IMR-90 (cell line): Measurements from ENCODE around the gene TACC2. TPM values are rescaled to one million over a fixed set of nuclear protein-coding genes. Genes with fewer than 3 reads are reported as not detected.

ENCODE experiments used
- ATAC-seq: fragments of 200-7000 bp; cut with Tn5 transposase; 2 replicates; pipeline ENCODE4 v1.9.1; 2020; ENCODE audit warnings: low read depth, mild to moderate bottlenecking, moderate library complexity
- BruUV-seq: library from RNA; stranded (reverse); fragments of 400-500 nt; replicated peaks from 2 replicates; lab custom pipeline; 2021; lab: Mats Ljungman, UMichigan
- CTCF ChIA-PET: fragments of 300-600 bp; formaldehyde crosslinking; extraction: SDS; loops from one replicate; lab custom pipeline; 2021; ENCODE audit warnings: antibody characterized with exemption; lab: Yijun Ruan, JAX
- POLR2A ChIA-PET: fragments of 300-600 bp; sonication (Branson Sonifier 250); formaldehyde crosslinking; loops from one replicate; lab custom pipeline; 2022; ENCODE audit warnings: antibody characterized with exemption; ENCODE audit not compliant: unreplicated experiment; lab: Charles Lee
- DNase-seq: peaks from one replicate; pipeline ENCODE4 v3.0.0; 2013
- H2AFZ ChIP-seq: replicated peaks from 2 replicates; pipeline ENCODE3; 2013; ENCODE audit warnings: low read length, mild to moderate bottlenecking; ENCODE audit not compliant: poor library complexity
- H2AK5ac ChIP-seq: 2 replicates; pipeline ENCODE4 v1.6.1; 2013; ENCODE audit warnings: low read depth, low read length, inconsistent platforms
- H2AK9ac ChIP-seq: replicated peaks from 2 replicates; pipeline ENCODE3; 2013; ENCODE audit warnings: mild to moderate bottlenecking, low read depth, low read length, moderate library complexity; ENCODE audit not compliant: poor library complexity
- H2BK120ac ChIP-seq: 2 replicates; pipeline ENCODE4 v1.6.1; 2013; ENCODE audit warnings: low read depth, low read length, inconsistent platforms
- H2BK15ac ChIP-seq: 3 replicates; pipeline ENCODE4 v1.6.1; 2013; ENCODE audit warnings: low read depth, low read length, inconsistent platforms
- H2BK20ac ChIP-seq: 2 replicates; pipeline ENCODE4 v1.6.1; 2013; ENCODE audit warnings: low read depth, mild to moderate bottlenecking, inconsistent platforms, low read length, moderate library complexity
- H2BK5ac ChIP-seq: 2 replicates; pipeline ENCODE4 v1.6.1; 2013; ENCODE audit warnings: mild to moderate bottlenecking, low read depth, low read length, inconsistent platforms; ENCODE audit not compliant: poor library complexity, severe bottlenecking
- H3K14ac ChIP-seq: replicated peaks from 2 replicates; pipeline ENCODE4 v1.6.1; 2013; ENCODE audit warnings: low read depth, low read length, inconsistent platforms
- H3K18ac ChIP-seq: 2 replicates; pipeline ENCODE4 v1.6.1; 2013; ENCODE audit warnings: low read depth, low read length, control low read depth
- H3K23ac ChIP-seq: 2 replicates; pipeline ENCODE4 v1.6.1; 2013; ENCODE audit warnings: low read depth, low read length, inconsistent platforms
- H3K27ac ChIP-seq: 2 replicates; pipeline ENCODE4 v1.5.1; 2013; ENCODE audit warnings: mild to moderate bottlenecking, control low read depth, low read length; ENCODE audit not compliant: insufficient read depth
- H3K27me3 ChIP-seq: 2 replicates; pipeline ENCODE4 v1.6.1; 2013; ENCODE audit warnings: low read length; ENCODE audit not compliant: control insufficient read depth, insufficient read depth
- H3K36me3 ChIP-seq: 2 replicates; pipeline ENCODE4 v1.6.1; 2013; ENCODE audit warnings: low read length, mixed read lengths; ENCODE audit not compliant: control insufficient read depth, insufficient read depth
- H3K4ac ChIP-seq: 2 replicates; pipeline ENCODE4 v1.6.1; 2013; ENCODE audit warnings: low read depth, low read length, inconsistent platforms
- H3K4me1 ChIP-seq: 2 replicates; pipeline ENCODE4 v1.6.1; 2013; ENCODE audit warnings: low read length, mixed read lengths; ENCODE audit not compliant: control insufficient read depth, insufficient read depth
- H3K4me2 ChIP-seq: 2 replicates; pipeline ENCODE4 v1.6.1; 2013; ENCODE audit warnings: low read depth, mild to moderate bottlenecking, control low read depth, low read length, moderate library complexity
- H3K4me3 ChIP-seq: 2 replicates; pipeline ENCODE4 v1.5.1; 2013; ENCODE audit warnings: low read depth, mild to moderate bottlenecking, control low read depth, low read length, moderate library complexity; ENCODE audit not compliant: insufficient read depth
- H3K56ac ChIP-seq: 2 replicates; pipeline ENCODE4 v1.6.1; 2013; ENCODE audit warnings: low read length, inconsistent platforms; ENCODE audit not compliant: insufficient read depth; ENCODE audit errors: extremely low read depth
- H3K79me1 ChIP-seq, 2 experiments: 2 replicates each; pipeline ENCODE4 v1.6.1; 2013; ENCODE audit warnings: low read length in 2 of 2, inconsistent platforms in 1 of 2, low read depth in 1 of 2
- H3K9ac ChIP-seq: 2 replicates; pipeline ENCODE4 v1.6.1; 2013; ENCODE audit warnings: low read depth, low read length, control low read depth
- H3K9me1 ChIP-seq: 2 replicates; pipeline ENCODE4 v1.6.1; 2013; ENCODE audit warnings: low read length, inconsistent platforms; ENCODE audit not compliant: insufficient read depth
- H3K9me3 ChIP-seq: 2 replicates; pipeline ENCODE4 v1.6.1; 2013; ENCODE audit warnings: low read length; ENCODE audit not compliant: control insufficient read depth, insufficient read depth
- H4K20me1 ChIP-seq: 2 replicates; pipeline ENCODE4 v1.6.1; 2013; ENCODE audit warnings: low read length, inconsistent platforms; ENCODE audit not compliant: insufficient read depth
- H4K5ac ChIP-seq: 2 replicates; pipeline ENCODE4 v1.6.1; 2013; ENCODE audit warnings: mild to moderate bottlenecking, low read depth, low read length, control low read depth
- H4K8ac ChIP-seq, 2 experiments: 2 replicates each; pipeline ENCODE4 v1.6.1; 2013; ENCODE audit warnings: low read depth in 2 of 2, low read length in 2 of 2, control low read depth in 1 of 2, inconsistent platforms in 1 of 2
- H4K91ac ChIP-seq: 2 replicates; pipeline ENCODE4 v1.6.1; 2013; ENCODE audit warnings: low read depth, low read length, inconsistent platforms; ENCODE audit not compliant: insufficient read depth
- CHD1 ChIP-seq: IDR thresholded peaks from 2 replicates; pipeline ENCODE4 v1.6.1; 2012; ENCODE audit warnings: low read depth, low read length, improper control_type of control experiment
- MAFK ChIP-seq: IDR thresholded peaks from 2 replicates; pipeline ENCODE4 v1.6.1; 2012; ENCODE audit warnings: low read depth, low read length, improper control_type of control experiment
- MAZ ChIP-seq: IDR thresholded peaks from 2 replicates; pipeline ENCODE4 v1.6.1; 2012; ENCODE audit warnings: low read depth, mild to moderate bottlenecking, low read length, improper control_type of control experiment, moderate library complexity, borderline replicate concordance
- MXI1 ChIP-seq: IDR thresholded peaks from 2 replicates; pipeline ENCODE4 v1.6.1; 2012; ENCODE audit warnings: low read depth, mild to moderate bottlenecking, low read length, moderate library complexity, borderline replicate concordance
- RCOR1 ChIP-seq: IDR thresholded peaks from 2 replicates; pipeline ENCODE4 v1.6.1; 2012; ENCODE audit warnings: mild to moderate bottlenecking, low read length, improper control_type of control experiment; ENCODE audit not compliant: insufficient replicate concordance
- SMC3 ChIP-seq: fragments of 150-350 bp; IDR thresholded peaks from 2 replicates; pipeline ENCODE4 v1.6.1; 2016; ENCODE audit warnings: low read depth, mild to moderate bottlenecking, antibody characterized with exemption, low read length, moderate library complexity
- WGBS, 2 experiments: methylation state at CpG; one replicate each; pipeline versions ENCODE4 v1.1.5 to v1.1.7; 2013; ENCODE audit warnings: missing lambda C conversion rate in 2 of 2; ENCODE audit not compliant: insufficient read length in 1 of 2; ENCODE audit errors: extremely low coverage in 2 of 2; 5-methylcytosine and 5-hydroxymethylcytosine counted together
- dilution Hi-C: fragments of 300-500 bp; cut with HindIII; formaldehyde crosslinking; loops from one replicate; pipeline ENCODE4 v1.14.3; 2018; ENCODE audit warnings: low sequenced_read_pairs; ENCODE audit not compliant: unreplicated experiment
- in situ Hi-C: fragments of 300-500 bp; cut with MboI; formaldehyde crosslinking; loops from 3 replicates; pipeline ENCODE4 v1.14.3; 2019; ENCODE audit warnings: low sequenced_read_pairs, inconsistent platforms, mixed read lengths
- intact Hi-C: fragments of 100-400 bp; cut with micrococcal nuclease; formaldehyde crosslinking; loops from 2 replicates; pipeline ENCODE4 v1.10.0; 2022
- polyA plus RNA-seq, 3 experiments: library from polyadenylated mRNA; depleted of rRNA; stranded (reverse); fragments of >200 nt; gene quantifications; 2 replicates each; pipeline ENCODE4 v1.2.3, GENCODE V29; 2012; ENCODE audit warnings: low replicate concordance in 1 of 3
- total RNA-seq: library from RNA; depleted of rRNA; stranded (reverse); fragments of >200 nt; gene quantifications from 2 replicates; pipeline ENCODE4 v1.2.3, GENCODE V29; 2012
- TF ChIP-seq, protein P1 (sequence below): fragments of 150-350 bp; IDR thresholded peaks from 2 replicates; pipeline ENCODE4 v1.6.1; 2017; ENCODE audit warnings: mild to moderate bottlenecking, antibody characterized with exemption, low read length, low read depth

Gene TACC2
- total and polyA plus RNA-seq, 2 of the 4 experiments (the other 2 are of a cell fraction): 2.9 to 15.4 TPM

DNA sequence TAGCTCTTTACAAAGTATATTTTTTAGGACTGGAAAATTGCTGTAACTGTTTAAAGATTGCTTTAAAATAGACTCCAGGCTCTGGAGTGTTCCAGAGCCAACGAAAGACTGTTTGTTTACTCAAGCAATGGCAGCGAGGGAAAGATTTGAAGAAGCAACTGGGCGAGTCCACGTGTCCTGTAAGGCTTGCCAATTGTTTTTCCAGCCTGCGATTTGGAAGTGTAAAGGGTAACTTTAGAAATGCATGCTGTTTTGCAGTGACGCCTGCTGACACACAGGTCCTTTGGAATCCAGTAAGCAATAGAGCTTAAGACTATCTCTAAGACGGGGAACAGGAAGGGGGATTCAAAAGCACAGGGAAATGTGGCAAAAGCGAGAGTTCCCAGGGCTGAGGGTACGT, 55.8 kb downstream of the TACC2 start:
- peak overlapping the region; percentile 29 for H2AFZ ChIP-seq
- CTCF ChIA-PET: interaction anchor here (1.4 kb wide), 1 partner anchor 68 kb away, joined by 3 read pairs; no protein-coding TSS in a partner anchor

More for the DNA sequence above, 55.8 kb downstream of the TACC2 start:
- no peaks in the 10 kb centered on the region for H3K79me1 ChIP-seq
- intact Hi-C loops: no loop called here
- in situ Hi-C loops: no loop called here
- no peaks in the 10 kb centered on the region for H3K36me3 ChIP-seq
- H3K4ac ChIP-seq: no peak overlapping the region
- H2BK20ac ChIP-seq: no peak overlapping the region
- ATAC-seq (peak; percentile 68), DNase-seq (peak; percentile 53)
- no peak overlapping the region for H3K18ac ChIP-seq
- no peaks in the 10 kb centered on the region for H4K20me1 ChIP-seq
- no peak overlapping the region for H2BK120ac ChIP-seq
- dilution Hi-C loops: no loop called here
- no peak overlapping the region for H4K8ac ChIP-seq
- WGBS, 2 experiments: 15% methylated on average over 5 of the region's 9 CpGs; no CpG with 5 or more reads in 1 of the 2 experiments
- no peak overlapping the region for H2AK5ac ChIP-seq
- no peak overlapping the region for H3K23ac ChIP-seq
- peak; percentile 59; the same call in 1 of the 2 replicates for TF ChIP-seq MXI1
- no peak for TF ChIP-seq RCOR1
- TF ChIP-seq MAFK: no peak
- no peak for TF ChIP-seq CHD1
- TF ChIP-seq, protein P1, sequence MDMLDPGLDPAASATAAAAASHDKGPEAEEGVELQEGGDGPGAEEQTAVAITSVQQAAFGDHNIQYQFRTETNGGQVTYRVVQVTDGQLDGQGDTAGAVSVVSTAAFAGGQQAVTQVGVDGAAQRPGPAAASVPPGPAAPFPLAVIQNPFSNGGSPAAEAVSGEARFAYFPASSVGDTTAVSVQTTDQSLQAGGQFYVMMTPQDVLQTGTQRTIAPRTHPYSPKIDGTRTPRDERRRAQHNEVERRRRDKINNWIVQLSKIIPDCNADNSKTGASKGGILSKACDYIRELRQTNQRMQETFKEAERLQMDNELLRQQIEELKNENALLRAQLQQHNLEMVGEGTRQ: no peak; the same call in 1 of the 2 replicates
- TF ChIP-seq SMC3: no peak
- no peak for TF ChIP-seq MAZ
- no peak overlapping the region for H2BK15ac ChIP-seq
- BruUV-seq: no TSS peak
- H2AK9ac ChIP-seq: no peak overlapping the region
- H3K9ac ChIP-seq: no peak overlapping the region
- POLR2A ChIA-PET: no interaction called here
- H3K27ac ChIP-seq: no peak overlapping the region
- no peak overlapping the region for H4K91ac ChIP-seq
- no peak overlapping the region for H3K4me3 ChIP-seq
- H3K14ac ChIP-seq: no peak overlapping the region
- no peak overlapping the region for H3K56ac ChIP-seq
- no peaks in the 10 kb centered on the region for H3K9me3 ChIP-seq
- 0 out of 2 replicates have a peak, but pooled peaks cover 4% of the 10 kb centered on the region for H3K9me1 ChIP-seq
- H2BK5ac ChIP-seq: no peak overlapping the region
- no peak overlapping the region for H4K5ac ChIP-seq
- H3K4me2 ChIP-seq: peak overlapping the region; percentile 48
- H3K4me1 ChIP-seq: peaks cover 4% of the 10 kb centered on the region; the same call in 1 of the 2 replicates
- peaks cover 10% of the 10 kb centered on the region for H3K27me3 ChIP-seq
